ENCODE measurements around the gene UFSP2. TPM values are rescaled to one million over a fixed set of nuclear protein-coding genes. Genes with fewer than 3 reads are reported as not detected.

Gene UFSP2
- polyA plus RNA-seq, 1 donor (not counting 4 experiments of a cell fraction or from before 2014, with no cell fraction given): 41.7 TPM

- dilution Hi-C loops (cut with MboI; ENCODE audit: extremely low pct_ligation_motif_present, low sequenced_read_pairs): no loop called here
- H2AFZ ChIP-seq (ENCODE audit: control insufficient read depth, low read length): no peak overlapping the region
- H3K4me3 ChIP-seq (ENCODE audit: control insufficient read depth in 2 of 3, extremely low read depth in 1 of 3, insufficient read depth in 2 of 3, low read depth in 1 of 3, low read length in 3 of 3): no peak overlapping the region
- H3K9me3 ChIP-seq (ENCODE audit: control insufficient read depth, low read depth, low read length): no peaks in the 10 kb centered on the region
- FAIRE-seq (no peak), DNase-seq (ENCODE audit: low read depth, low spot score) (no peak)
- H3K4me2 ChIP-seq (ENCODE audit: control insufficient read depth, extremely low read depth, insufficient read depth, low read depth, low read length): no peak overlapping the region
- H3K79me2 ChIP-seq (ENCODE audit: control insufficient read depth, insufficient read depth, low read length): no peaks in the 10 kb centered on the region
- H3K36me3 ChIP-seq (ENCODE audit: control insufficient read depth in 2 of 2, extremely low read depth in 1 of 2, insufficient read depth in 2 of 2, low read length in 2 of 2): no peaks in the 10 kb centered on the region
- no peaks in the 10 kb centered on the region for H3K27me3 ChIP-seq (ENCODE audit: control insufficient read depth, extremely low read depth, insufficient read depth, low read length)
- no peaks in the 10 kb centered on the region for H3K9me1 ChIP-seq (ENCODE audit: control insufficient read depth, extremely low read depth, insufficient read depth, low read length)
- no peak for TF ChIP-seq EZH2 (IDR thresholded peaks at IDR 0.05; ENCODE audit: low read length)
- TF ChIP-seq, protein P1, sequence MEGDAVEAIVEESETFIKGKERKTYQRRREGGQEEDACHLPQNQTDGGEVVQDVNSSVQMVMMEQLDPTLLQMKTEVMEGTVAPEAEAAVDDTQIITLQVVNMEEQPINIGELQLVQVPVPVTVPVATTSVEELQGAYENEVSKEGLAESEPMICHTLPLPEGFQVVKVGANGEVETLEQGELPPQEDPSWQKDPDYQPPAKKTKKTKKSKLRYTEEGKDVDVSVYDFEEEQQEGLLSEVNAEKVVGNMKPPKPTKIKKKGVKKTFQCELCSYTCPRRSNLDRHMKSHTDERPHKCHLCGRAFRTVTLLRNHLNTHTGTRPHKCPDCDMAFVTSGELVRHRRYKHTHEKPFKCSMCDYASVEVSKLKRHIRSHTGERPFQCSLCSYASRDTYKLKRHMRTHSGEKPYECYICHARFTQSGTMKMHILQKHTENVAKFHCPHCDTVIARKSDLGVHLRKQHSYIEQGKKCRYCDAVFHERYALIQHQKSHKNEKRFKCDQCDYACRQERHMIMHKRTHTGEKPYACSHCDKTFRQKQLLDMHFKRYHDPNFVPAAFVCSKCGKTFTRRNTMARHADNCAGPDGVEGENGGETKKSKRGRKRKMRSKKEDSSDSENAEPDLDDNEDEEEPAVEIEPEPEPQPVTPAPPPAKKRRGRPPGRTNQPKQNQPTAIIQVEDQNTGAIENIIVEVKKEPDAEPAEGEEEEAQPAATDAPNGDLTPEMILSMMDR (optimal IDR thresholded peaks at IDR 0.05 in 1 of 3, IDR thresholded peaks at IDR 0.05 in 1 of 3, conservative IDR thresholded peaks at IDR 0.05 in 1 of 3; ENCODE audit: extremely low read depth in 1 of 3, insufficient read depth in 2 of 3, low read length in 3 of 3): no peak
- H4K20me1 ChIP-seq (ENCODE audit: control insufficient read depth, extremely low read depth, insufficient read depth, low read length): no peaks in the 10 kb centered on the region
- H3K27ac ChIP-seq (ENCODE audit: control insufficient read depth, insufficient read depth, low read length): no peak overlapping the region
- H3K9ac ChIP-seq (ENCODE audit: control insufficient read depth, extremely low read depth, insufficient read depth, low read length): no peak overlapping the region
- H3K4me1 ChIP-seq (ENCODE audit: control insufficient read depth, extremely low read depth, insufficient read depth, low read length): no peaks in the 10 kb centered on the region
These were observed 9.7 kb upstream of the UFSP2 start for GRCh38 chr4:185435466-185435865.

GRCh38 chr4:185429660-185430059, 3.9 kb upstream of the UFSP2 start:
- no peaks in the 10 kb centered on the region for H3K9me1 ChIP-seq (ENCODE audit: control insufficient read depth, extremely low read depth, insufficient read depth, low read length)
- H3K79me2 ChIP-seq (ENCODE audit: control insufficient read depth, insufficient read depth, low read length): peaks cover 9% of the 10 kb centered on the region
- dilution Hi-C loops (cut with MboI; ENCODE audit: extremely low pct_ligation_motif_present, low sequenced_read_pairs): no loop called here
- no peak for TF ChIP-seq EZH2 (IDR thresholded peaks at IDR 0.05; ENCODE audit: low read length)
- TF ChIP-seq, protein P1 (optimal IDR thresholded peaks at IDR 0.05 in 1 of 3, IDR thresholded peaks at IDR 0.05 in 1 of 3, conservative IDR thresholded peaks at IDR 0.05 in 1 of 3; ENCODE audit: extremely low read depth in 1 of 3, insufficient read depth in 2 of 3, low read length in 3 of 3): no peak
- no peaks in the 10 kb centered on the region for H3K9me3 ChIP-seq (ENCODE audit: control insufficient read depth, low read depth, low read length)
- no peaks in the 10 kb centered on the region for H3K36me3 ChIP-seq (ENCODE audit: control insufficient read depth in 2 of 2, extremely low read depth in 1 of 2, insufficient read depth in 2 of 2, low read length in 2 of 2)
- H3K27me3 ChIP-seq (ENCODE audit: control insufficient read depth, extremely low read depth, insufficient read depth, low read length): no peaks in the 10 kb centered on the region
- H4K20me1 ChIP-seq (ENCODE audit: control insufficient read depth, extremely low read depth, insufficient read depth, low read length): no peaks in the 10 kb centered on the region
- no peak overlapping the region for H3K4me2 ChIP-seq (ENCODE audit: control insufficient read depth, extremely low read depth, insufficient read depth, low read depth, low read length)
- no peak for DNase-seq (ENCODE audit: low read depth, low spot score)
- no peak overlapping the region for H2AFZ ChIP-seq (ENCODE audit: control insufficient read depth, low read length)
- H3K9ac ChIP-seq (ENCODE audit: control insufficient read depth, extremely low read depth, insufficient read depth, low read length): no peak overlapping the region
- H3K4me3 ChIP-seq (ENCODE audit: control insufficient read depth in 2 of 3, extremely low read depth in 1 of 3, insufficient read depth in 2 of 3, low read depth in 1 of 3, low read length in 3 of 3): no peak overlapping the region
- peaks cover 4% of the 10 kb centered on the region for H3K4me1 ChIP-seq (ENCODE audit: control insufficient read depth, extremely low read depth, insufficient read depth, low read length)
- no peak for FAIRE-seq
- no peak overlapping the region for H3K27ac ChIP-seq (ENCODE audit: control insufficient read depth, insufficient read depth, low read length)

All from keratinocyte (primary cell).